ENCODE data around the gene DNAJC5G.
A peak's percentile ranks its signal among the peaks of the same experiment; 100 is the strongest.
"Not testable (repeated sequence)": the region's sequence is repeated elsewhere in the genome, so short reads cannot be mapped to it uniquely, and the experiment has no call there.

DNAJC5G gene

GRCh38 chr2:27315122-27315521 lies 39.9 kb downstream of the DNAJC5G start:
- Histone ChIP-seq H3K23ac (ENCODE audit: low read depth, low read length, poor library complexity) (no peak overlapping the region), H3K27ac (replicated peaks; ENCODE audit: low read length) (no peak overlapping the region), H2BK12ac (ENCODE audit: low read length) (no peak overlapping the region), H2AFZ (ENCODE audit: low read length) (no peak overlapping the region), H4K8ac (ENCODE audit: low read depth, low read length) (no peak overlapping the region), H3K9me3 (replicated peaks in 1 of 2; ENCODE audit: control insufficient read depth in 2 of 2, insufficient read depth in 1 of 2, low read depth in 1 of 2, low read length in 2 of 2) (no peaks in the 10 kb centered on the region), H3K4me2 (ENCODE audit: insufficient read depth, low read length, poor library complexity, severe bottlenecking) (no peak overlapping the region), H2BK15ac (ENCODE audit: low read length) (no peak overlapping the region), H3K4me1 (ENCODE audit: control insufficient read depth in 2 of 2, insufficient read depth in 1 of 2, low read depth in 1 of 2, low read length in 2 of 2) (no peaks in the 10 kb centered on the region), H3K9ac (ENCODE audit: low read depth, low read length, poor library complexity) (no peak overlapping the region), H3K27me3 (ENCODE audit: control insufficient read depth in 3 of 3, insufficient read depth in 3 of 3, low read depth in 1 of 3, low read length in 3 of 3) (no peaks in the 10 kb centered on the region), H2BK120ac (ENCODE audit: low read depth, low read length) (no peak overlapping the region), H3K18ac (ENCODE audit: low read length) (no peak overlapping the region), H3K36me3 (replicated peaks in 1 of 2; ENCODE audit: control insufficient read depth in 2 of 2, insufficient read depth in 2 of 2, low read length in 2 of 2) (peaks cover 3 to 22% of the 10 kb centered on the region in 2 donors), H2BK5ac (ENCODE audit: low read length) (no peak overlapping the region), H3K79me1 (ENCODE audit: low read depth, low read length) (no peaks in the 10 kb centered on the region), H4K91ac (ENCODE audit: low read depth, low read length, poor library complexity) (no peak overlapping the region), H3K4me3 (ENCODE audit: low read length in 2 of 2) (no peak overlapping the region), H3K14ac (ENCODE audit: low read length) (no peak overlapping the region), H3K4ac (ENCODE audit: low read length) (no peak overlapping the region), H2AK5ac (ENCODE audit: low read depth, low read length) (no peak overlapping the region)
- DNase-seq (ENCODE audit: low spot score) = no peak
- no CpG with 5 or more reads among the region's 8 CpGs for WGBS, 2 donors (ENCODE audit: extremely low coverage in 2 of 2, insufficient read length in 2 of 2, insufficient replicate concordance in 1 of 2)

- Histone ChIP-seq H3K27me3 (ENCODE audit: control insufficient read depth in 3 of 3, insufficient read depth in 3 of 3, low read depth in 1 of 3, low read length in 3 of 3) (no peaks in the 10 kb centered on the region), H3K79me1 (ENCODE audit: low read depth, low read length) (no peaks in the 10 kb centered on the region), H3K4ac (ENCODE audit: low read length) (no peak overlapping the region), H2BK120ac (ENCODE audit: low read depth, low read length) (no peak overlapping the region), H2AK5ac (ENCODE audit: low read depth, low read length) (no peak overlapping the region), H3K23ac (ENCODE audit: low read depth, low read length, poor library complexity) (no peak overlapping the region), H3K14ac (ENCODE audit: low read length) (no peak overlapping the region), H3K18ac (ENCODE audit: low read length) (no peak overlapping the region), H3K9me3 (replicated peaks in 1 of 2; ENCODE audit: control insufficient read depth in 2 of 2, insufficient read depth in 1 of 2, low read depth in 1 of 2, low read length in 2 of 2) (no peaks in the 10 kb centered on the region), H3K27ac (replicated peaks; ENCODE audit: low read length) (no peak overlapping the region), H2AFZ (ENCODE audit: low read length) (no peak overlapping the region), H4K91ac (ENCODE audit: low read depth, low read length, poor library complexity) (no peak overlapping the region), H4K8ac (ENCODE audit: low read depth, low read length) (no peak overlapping the region), H3K36me3 (replicated peaks in 1 of 2; ENCODE audit: control insufficient read depth in 2 of 2, insufficient read depth in 2 of 2, low read length in 2 of 2) (peaks cover 0 to 15% of the 10 kb centered on the region in 2 donors), H3K4me3 (ENCODE audit: low read length in 2 of 2) (no peak overlapping the region), H3K9ac (ENCODE audit: low read depth, low read length, poor library complexity) (no peak overlapping the region), H2BK15ac (ENCODE audit: low read length) (no peak overlapping the region), H2BK12ac (ENCODE audit: low read length) (peak overlapping the region; percentile 73), H2BK5ac (ENCODE audit: low read length) (no peak overlapping the region), H3K4me2 (ENCODE audit: insufficient read depth, low read length, poor library complexity, severe bottlenecking) (no peak overlapping the region), H3K4me1 (ENCODE audit: control insufficient read depth in 2 of 2, insufficient read depth in 1 of 2, low read depth in 1 of 2, low read length in 2 of 2) (peaks cover 0 to 1% of the 10 kb centered on the region in 2 donors)
- no peak for DNase-seq (ENCODE audit: low spot score)
- WGBS, 2 donors (ENCODE audit: extremely low coverage in 2 of 2, insufficient read length in 2 of 2, insufficient replicate concordance in 1 of 2) = no CpG with 5 or more reads among the region's 12 CpGs
Observed at GRCh38 chr2:27316655-27317412, 41.6 kb downstream of the DNAJC5G start.

- H3K18ac ChIP-seq (ENCODE audit: low read length); H2AFZ ChIP-seq (ENCODE audit: low read length): not testable (repeated sequence)
- WGBS, 2 donors (ENCODE audit: extremely low coverage in 2 of 2, insufficient read length in 2 of 2, insufficient replicate concordance in 1 of 2) = no CpG with 5 or more reads among the region's 15 CpGs
Observed at GRCh38 chr2:27319839-27320238, 44.6 kb downstream of the DNAJC5G start.

GRCh38 chr2:27320958-27321543 lies 45.8 kb downstream of the DNAJC5G start:
- Histone ChIP-seq H4K91ac (ENCODE audit: low read depth, low read length, poor library complexity) (no peak overlapping the region), H2AK5ac (ENCODE audit: low read depth, low read length) (no peak overlapping the region), H3K14ac (ENCODE audit: low read length) (no peak overlapping the region), H3K9ac (ENCODE audit: low read depth, low read length, poor library complexity) (no peak overlapping the region), H4K8ac (ENCODE audit: low read depth, low read length) (no peak overlapping the region), H3K27me3 (ENCODE audit: control insufficient read depth in 3 of 3, insufficient read depth in 3 of 3, low read depth in 1 of 3, low read length in 3 of 3) (no peaks in the 10 kb centered on the region), H2AFZ (ENCODE audit: low read length) (no peak overlapping the region), H3K4me3 (ENCODE audit: low read length in 2 of 2) (peak overlapping the region in 1 of 2 donors; percentile 11), H3K36me3 (replicated peaks in 1 of 2; ENCODE audit: control insufficient read depth in 2 of 2, insufficient read depth in 2 of 2, low read length in 2 of 2) (peaks cover 4 to 21% of the 10 kb centered on the region in 2 donors), H2BK120ac (ENCODE audit: low read depth, low read length) (no peak overlapping the region), H3K27ac (replicated peaks; ENCODE audit: low read length) (no peak overlapping the region), H3K4me2 (ENCODE audit: insufficient read depth, low read length, poor library complexity, severe bottlenecking) (no peak overlapping the region), H3K79me1 (ENCODE audit: low read depth, low read length) (peaks cover 2% of the 10 kb centered on the region), H3K18ac (ENCODE audit: low read length) (no peak overlapping the region), H3K23ac (ENCODE audit: low read depth, low read length, poor library complexity) (no peak overlapping the region), H2BK15ac (ENCODE audit: low read length) (no peak overlapping the region), H3K4ac (ENCODE audit: low read length) (no peak overlapping the region), H2BK5ac (ENCODE audit: low read length) (no peak overlapping the region), H3K4me1 (ENCODE audit: control insufficient read depth in 2 of 2, insufficient read depth in 1 of 2, low read depth in 1 of 2, low read length in 2 of 2) (peaks cover 6 to 12% of the 10 kb centered on the region in 2 donors), H3K9me3 (replicated peaks in 1 of 2; ENCODE audit: control insufficient read depth in 2 of 2, insufficient read depth in 1 of 2, low read depth in 1 of 2, low read length in 2 of 2) (no peaks in the 10 kb centered on the region), H2BK12ac (ENCODE audit: low read length) (no peak overlapping the region)
- no peak for DNase-seq (ENCODE audit: low spot score)
- no CpG with 5 or more reads among the region's 8 CpGs for WGBS, 2 donors (ENCODE audit: extremely low coverage in 2 of 2, insufficient read length in 2 of 2, insufficient replicate concordance in 1 of 2)

More at GRCh38 chr2:27319839-27320238, 44.6 kb downstream of the DNAJC5G start:
- H2BK12ac ChIP-seq (ENCODE audit: low read length); H4K8ac ChIP-seq (ENCODE audit: low read depth, low read length); H2BK15ac ChIP-seq (ENCODE audit: low read length); H4K91ac ChIP-seq (ENCODE audit: low read depth, low read length, poor library complexity); H2BK5ac ChIP-seq (ENCODE audit: low read length); H3K14ac ChIP-seq (ENCODE audit: low read length); H3K4me3 ChIP-seq (ENCODE audit: low read length in 2 of 2); H3K36me3 ChIP-seq (replicated peaks in 1 of 2; ENCODE audit: control insufficient read depth in 2 of 2, insufficient read depth in 2 of 2, low read length in 2 of 2); H3K79me1 ChIP-seq (ENCODE audit: low read depth, low read length); H3K9me3 ChIP-seq (replicated peaks in 1 of 2; ENCODE audit: control insufficient read depth in 2 of 2, insufficient read depth in 1 of 2, low read depth in 1 of 2, low read length in 2 of 2); H2AK5ac ChIP-seq (ENCODE audit: low read depth, low read length); H3K4ac ChIP-seq (ENCODE audit: low read length); H2BK120ac ChIP-seq (ENCODE audit: low read depth, low read length); H3K9ac ChIP-seq (ENCODE audit: low read depth, low read length, poor library complexity); H3K27me3 ChIP-seq (ENCODE audit: control insufficient read depth in 3 of 3, insufficient read depth in 3 of 3, low read depth in 1 of 3, low read length in 3 of 3); H3K27ac ChIP-seq (replicated peaks; ENCODE audit: low read length); DNase-seq (ENCODE audit: low spot score); H3K23ac ChIP-seq (ENCODE audit: low read depth, low read length, poor library complexity); H3K4me2 ChIP-seq (ENCODE audit: insufficient read depth, low read length, poor library complexity, severe bottlenecking): not testable (repeated sequence)
- H3K4me1 ChIP-seq (ENCODE audit: control insufficient read depth in 2 of 2, insufficient read depth in 1 of 2, low read depth in 1 of 2, low read length in 2 of 2) = peaks cover 6 to 12% of the 10 kb centered on the region in 2 donors
